ENCODE data around the gene PCDHGA2.

The PCDHGA2 gene

DNA sequence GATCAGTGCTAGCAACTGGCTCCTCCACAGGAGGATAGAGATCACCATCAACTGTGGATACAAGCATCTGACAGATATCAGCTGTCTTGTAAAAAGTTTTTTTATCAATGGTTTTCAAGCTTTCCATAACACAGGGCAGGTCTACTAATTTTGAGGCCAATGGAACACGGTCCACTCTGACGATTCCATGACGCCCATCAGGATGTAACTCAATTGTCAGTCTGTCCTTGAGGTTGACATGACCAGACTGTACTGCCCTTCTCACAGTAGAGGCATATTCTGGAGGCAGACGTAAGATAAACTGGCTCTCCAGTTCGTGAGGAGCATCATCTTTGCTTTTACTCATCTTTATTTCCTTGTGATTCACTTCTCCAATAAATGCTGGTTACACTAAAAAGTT is 18.9 kb upstream of the PCDHGA2 start:
- Histone ChIP-seq H3K27ac (replicated peaks) (peak overlapping the region; percentile 84; the same call in 1 of the 2 replicates), H3K4me3 (replicated peaks; ENCODE audit: insufficient read depth, low read length) (peak overlapping the region; percentile 47)
- TF ChIP-seq GABPA (IDR thresholded peaks at IDR 0.05; ENCODE audit: low read depth): no peak
- TF ChIP-seq, protein P1, sequence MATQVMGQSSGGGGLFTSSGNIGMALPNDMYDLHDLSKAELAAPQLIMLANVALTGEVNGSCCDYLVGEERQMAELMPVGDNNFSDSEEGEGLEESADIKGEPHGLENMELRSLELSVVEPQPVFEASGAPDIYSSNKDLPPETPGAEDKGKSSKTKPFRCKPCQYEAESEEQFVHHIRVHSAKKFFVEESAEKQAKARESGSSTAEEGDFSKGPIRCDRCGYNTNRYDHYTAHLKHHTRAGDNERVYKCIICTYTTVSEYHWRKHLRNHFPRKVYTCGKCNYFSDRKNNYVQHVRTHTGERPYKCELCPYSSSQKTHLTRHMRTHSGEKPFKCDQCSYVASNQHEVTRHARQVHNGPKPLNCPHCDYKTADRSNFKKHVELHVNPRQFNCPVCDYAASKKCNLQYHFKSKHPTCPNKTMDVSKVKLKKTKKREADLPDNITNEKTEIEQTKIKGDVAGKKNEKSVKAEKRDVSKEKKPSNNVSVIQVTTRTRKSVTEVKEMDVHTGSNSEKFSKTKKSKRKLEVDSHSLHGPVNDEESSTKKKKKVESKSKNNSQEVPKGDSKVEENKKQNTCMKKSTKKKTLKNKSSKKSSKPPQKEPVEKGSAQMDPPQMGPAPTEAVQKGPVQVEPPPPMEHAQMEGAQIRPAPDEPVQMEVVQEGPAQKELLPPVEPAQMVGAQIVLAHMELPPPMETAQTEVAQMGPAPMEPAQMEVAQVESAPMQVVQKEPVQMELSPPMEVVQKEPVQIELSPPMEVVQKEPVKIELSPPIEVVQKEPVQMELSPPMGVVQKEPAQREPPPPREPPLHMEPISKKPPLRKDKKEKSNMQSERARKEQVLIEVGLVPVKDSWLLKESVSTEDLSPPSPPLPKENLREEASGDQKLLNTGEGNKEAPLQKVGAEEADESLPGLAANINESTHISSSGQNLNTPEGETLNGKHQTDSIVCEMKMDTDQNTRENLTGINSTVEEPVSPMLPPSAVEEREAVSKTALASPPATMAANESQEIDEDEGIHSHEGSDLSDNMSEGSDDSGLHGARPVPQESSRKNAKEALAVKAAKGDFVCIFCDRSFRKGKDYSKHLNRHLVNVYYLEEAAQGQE (IDR thresholded peaks at IDR 0.05; ENCODE audit: insufficient replicate concordance, low read depth): no peak
- TF ChIP-seq, protein P2, sequence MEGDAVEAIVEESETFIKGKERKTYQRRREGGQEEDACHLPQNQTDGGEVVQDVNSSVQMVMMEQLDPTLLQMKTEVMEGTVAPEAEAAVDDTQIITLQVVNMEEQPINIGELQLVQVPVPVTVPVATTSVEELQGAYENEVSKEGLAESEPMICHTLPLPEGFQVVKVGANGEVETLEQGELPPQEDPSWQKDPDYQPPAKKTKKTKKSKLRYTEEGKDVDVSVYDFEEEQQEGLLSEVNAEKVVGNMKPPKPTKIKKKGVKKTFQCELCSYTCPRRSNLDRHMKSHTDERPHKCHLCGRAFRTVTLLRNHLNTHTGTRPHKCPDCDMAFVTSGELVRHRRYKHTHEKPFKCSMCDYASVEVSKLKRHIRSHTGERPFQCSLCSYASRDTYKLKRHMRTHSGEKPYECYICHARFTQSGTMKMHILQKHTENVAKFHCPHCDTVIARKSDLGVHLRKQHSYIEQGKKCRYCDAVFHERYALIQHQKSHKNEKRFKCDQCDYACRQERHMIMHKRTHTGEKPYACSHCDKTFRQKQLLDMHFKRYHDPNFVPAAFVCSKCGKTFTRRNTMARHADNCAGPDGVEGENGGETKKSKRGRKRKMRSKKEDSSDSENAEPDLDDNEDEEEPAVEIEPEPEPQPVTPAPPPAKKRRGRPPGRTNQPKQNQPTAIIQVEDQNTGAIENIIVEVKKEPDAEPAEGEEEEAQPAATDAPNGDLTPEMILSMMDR (IDR thresholded peaks at IDR 0.05; ENCODE audit: insufficient read depth, low read length): no peak
- no peak for TF ChIP-seq SPI1 (IDR thresholded peaks at IDR 0.05; ENCODE audit: borderline replicate concordance, low read depth)
- TF ChIP-seq POLR2AphosphoS5 (IDR thresholded peaks at IDR 0.05; ENCODE audit: low read depth): no peak

GRCh38 chr5:141320225-141321169 is 18.1 kb upstream of the PCDHGA2 start, which contains the start of gene TAF7:
TSS of gene TAF7 (minus strand) at chr5:141320784. CDS start at chr5:141320044, 740 bp downstream.
- peak within 1 kb of the TSS; percentile 47 for H3K4me3 ChIP-seq (replicated peaks; ENCODE audit: insufficient read depth, low read length)
- DNase-seq (ENCODE audit: low read depth in 1 of 2, low spot score in 1 of 2): peak; percentile 64 to 88
- no peaks in the 10 kb centered on the region for H3K27me3 ChIP-seq (ENCODE audit: insufficient read depth, poor library complexity, severe bottlenecking)
- TF ChIP-seq GABPA (IDR thresholded peaks at IDR 0.05; ENCODE audit: low read depth): peak; percentile 42; the same call in 1 of the 2 replicates
- TF ChIP-seq, protein P2 (IDR thresholded peaks at IDR 0.05; ENCODE audit: insufficient read depth, low read length): peak; percentile 76
- peak; percentile 93 for TF ChIP-seq SPI1 (IDR thresholded peaks at IDR 0.05; ENCODE audit: borderline replicate concordance, low read depth)
- peak; percentile 81 for TF ChIP-seq POLR2AphosphoS5 (IDR thresholded peaks at IDR 0.05; ENCODE audit: low read depth)
- TF ChIP-seq, protein P1 (IDR thresholded peaks at IDR 0.05; ENCODE audit: insufficient replicate concordance, low read depth): peak; percentile 45
- H3K27ac ChIP-seq (replicated peaks): peak within 1 kb of the TSS; percentile 84

More for the DNA sequence above, 18.9 kb upstream of the PCDHGA2 start:
- DNase-seq (ENCODE audit: low read depth in 1 of 2, low spot score in 1 of 2): no peak
- no peaks in the 10 kb centered on the region for H3K27me3 ChIP-seq (ENCODE audit: insufficient read depth, poor library complexity, severe bottlenecking)

- TF ChIP-seq POLR2AphosphoS5 (IDR thresholded peaks at IDR 0.05; ENCODE audit: low read depth) (no peak), GABPA (IDR thresholded peaks at IDR 0.05; ENCODE audit: low read depth) (no peak), SPI1 (IDR thresholded peaks at IDR 0.05; ENCODE audit: borderline replicate concordance, low read depth) (no peak)
- TF ChIP-seq, protein P2 (IDR thresholded peaks at IDR 0.05; ENCODE audit: insufficient read depth, low read length): no peak
- TF ChIP-seq, protein P1 (IDR thresholded peaks at IDR 0.05; ENCODE audit: insufficient replicate concordance, low read depth): no peak
- no peak for DNase-seq (ENCODE audit: low read depth in 1 of 2, low spot score in 1 of 2)
- no peak overlapping the region for H3K27ac ChIP-seq (replicated peaks)
- no peaks in the 10 kb centered on the region for H3K27me3 ChIP-seq (ENCODE audit: insufficient read depth, poor library complexity, severe bottlenecking)
- no peak overlapping the region for H3K4me3 ChIP-seq (replicated peaks; ENCODE audit: insufficient read depth, low read length)
These were observed 16.3 kb upstream of the PCDHGA2 start for GRCh38 chr5:141322261-141322660.

Measured in HL-60 (cell line).